Breast epithelium (tissue), 4 donors: ENCODE results near the gene SRF. TPM values are rescaled to one million over a fixed set of nuclear protein-coding genes. Genes with fewer than 3 reads are reported as not detected.

ENCODE experiments used
- DNase-seq, 2 donors: peaks; one replicate each; pipeline ENCODE4 v3.0.0-alpha.2; 2019; ENCODE audit warnings: low spot score in 2 of 2
- H3K27ac ChIP-seq, 2 donors: fragments of 200-600 bp; sonication (generic) in 1 of 2; one replicate each; pipeline ENCODE4 v1.5.1; 2016 to 2019; ENCODE audit warnings: mild to moderate bottlenecking in 1 of 2
- H3K27me3 ChIP-seq, 2 donors: fragments of 200-600 bp; sonication (generic) in 1 of 2; one replicate each; pipeline versions ENCODE4 v1.5.1 to v1.6.0; 2017 to 2019; ENCODE audit warnings: control low read depth in 1 of 2, mild to moderate bottlenecking in 1 of 2
- H3K36me3 ChIP-seq: fragments of 200-600 bp; one replicate; pipeline ENCODE4 v1.5.1; 2019
- H3K4me1 ChIP-seq, 2 donors: fragments of 200-600 bp; sonication (generic); one replicate each; pipeline ENCODE4 v1.5.1; 2016 to 2019; ENCODE audit warnings: control low read depth in 1 of 2
- H3K4me3 ChIP-seq, 3 donors: fragments of 200-600 bp; sonication (generic); 1 replicate in 2 of 3; 2 replicates in 1 of 3; pipeline ENCODE4 v1.5.1; 2016 to 2019; ENCODE audit warnings: mild to moderate bottlenecking in 3 of 3, moderate library complexity in 2 of 3
- H3K9me3 ChIP-seq, 2 donors: fragments of 200-600 bp; sonication (generic) in 1 of 2; one replicate each; pipeline ENCODE4 v1.5.1; 2016 to 2019; ENCODE audit warnings: control low read depth in 1 of 2
- POLR2A ChIP-seq: fragments of 450-650 bp; IDR thresholded peaks from one replicate; pipeline ENCODE4 v1.6.1; 2016; ENCODE audit warnings: antibody characterized with exemption, mild to moderate bottlenecking, moderate library complexity
- POLR2AphosphoS5 ChIP-seq, 3 donors: sonication (generic); formaldehyde crosslinking; IDR thresholded peaks; one replicate each; pipeline ENCODE4 v1.6.1; 2017; ENCODE audit warnings: antibody characterized with exemption in 3 of 3
- intact Hi-C: fragments of 100-400 bp; cut with DNase I; formaldehyde crosslinking; loops from one replicate; pipeline ENCODE4 v1.15.1; 2023; ENCODE audit warnings: low total_unique reads
- total RNA-seq, 3 donors: library from RNA; depleted of rRNA; stranded (reverse); fragments of >200 nt; gene quantifications; one replicate each; pipeline ENCODE4 v1.1.0, GENCODE V29; 2016
- TF ChIP-seq, protein P1 (sequence below), 3 donors: fragments of 450-650 bp; IDR thresholded peaks; one replicate each; pipeline ENCODE4 v1.5.1; 2016 to 2017; ENCODE audit warnings: antibody characterized with exemption in 3 of 3, mild to moderate bottlenecking in 3 of 3, moderate library complexity in 3 of 3

Gene SRF
- total RNA-seq, 3 donors from 2014 or later: 18.1 to 32.1 (median 28.5) TPM

DNA sequence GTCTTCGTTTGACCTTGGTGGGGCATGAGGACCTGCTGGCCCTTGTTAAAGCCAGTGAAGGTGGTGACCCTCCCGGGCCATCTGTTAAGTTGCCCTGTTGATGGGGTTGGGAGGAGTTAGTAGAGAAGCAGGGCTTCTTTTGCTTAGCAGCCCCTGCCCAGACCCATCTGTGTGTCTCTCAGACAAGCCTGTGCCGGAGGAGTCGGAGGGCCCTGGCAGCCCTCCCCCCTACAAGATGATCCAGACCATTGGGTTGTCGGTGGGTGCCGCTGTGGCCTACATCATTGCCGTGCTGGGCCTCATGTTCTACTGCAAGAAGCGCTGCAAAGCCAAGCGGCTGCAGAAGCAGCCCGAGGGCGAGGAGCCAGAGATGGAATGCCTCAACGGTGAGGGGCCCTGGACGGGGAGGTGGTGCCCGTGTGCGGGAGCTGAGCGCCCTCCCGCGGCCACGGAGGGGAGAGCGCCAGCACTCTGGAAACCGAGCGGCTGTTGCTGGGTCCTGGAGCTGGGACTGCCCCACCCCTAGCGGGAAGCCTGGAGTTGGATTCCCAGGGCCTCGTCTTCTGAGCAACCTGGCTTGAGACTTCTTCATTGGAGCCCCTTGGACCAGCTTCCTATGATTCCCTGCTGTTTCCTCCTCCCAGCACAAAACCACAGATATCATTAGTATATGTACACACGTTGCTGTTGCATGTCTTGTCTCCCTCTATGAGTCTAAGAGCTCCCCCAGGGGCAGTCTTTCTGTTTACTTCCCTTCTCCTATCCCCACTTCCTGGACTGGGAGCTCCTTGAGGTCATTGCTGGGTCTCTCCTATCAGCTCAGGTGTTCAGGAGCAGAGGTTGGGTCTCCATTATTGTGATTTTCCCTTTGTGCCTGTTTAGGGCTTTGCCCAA, 27.6 kb upstream of the SRF start:
- Histone ChIP-seq H3K27ac (peak overlapping the region; percentile 21 to 36), H3K4me1 (peaks cover 3 to 4% of the 10 kb centered on the region in 2 donors), H3K4me3 (peak overlapping the region in 1 of 3 donors; percentile 3), H3K27me3 (no peaks in the 10 kb centered on the region), H3K36me3 (peaks cover 4% of the 10 kb centered on the region), H3K9me3 (no peaks in the 10 kb centered on the region)
- peak; percentile 83 to 89 for DNase-seq
- TF ChIP-seq POLR2A (no peak), POLR2AphosphoS5 (IDR thresholded peaks at IDR 0.05) (peak; percentile 30 to 76 (median 65))
- TF ChIP-seq, protein P1, sequence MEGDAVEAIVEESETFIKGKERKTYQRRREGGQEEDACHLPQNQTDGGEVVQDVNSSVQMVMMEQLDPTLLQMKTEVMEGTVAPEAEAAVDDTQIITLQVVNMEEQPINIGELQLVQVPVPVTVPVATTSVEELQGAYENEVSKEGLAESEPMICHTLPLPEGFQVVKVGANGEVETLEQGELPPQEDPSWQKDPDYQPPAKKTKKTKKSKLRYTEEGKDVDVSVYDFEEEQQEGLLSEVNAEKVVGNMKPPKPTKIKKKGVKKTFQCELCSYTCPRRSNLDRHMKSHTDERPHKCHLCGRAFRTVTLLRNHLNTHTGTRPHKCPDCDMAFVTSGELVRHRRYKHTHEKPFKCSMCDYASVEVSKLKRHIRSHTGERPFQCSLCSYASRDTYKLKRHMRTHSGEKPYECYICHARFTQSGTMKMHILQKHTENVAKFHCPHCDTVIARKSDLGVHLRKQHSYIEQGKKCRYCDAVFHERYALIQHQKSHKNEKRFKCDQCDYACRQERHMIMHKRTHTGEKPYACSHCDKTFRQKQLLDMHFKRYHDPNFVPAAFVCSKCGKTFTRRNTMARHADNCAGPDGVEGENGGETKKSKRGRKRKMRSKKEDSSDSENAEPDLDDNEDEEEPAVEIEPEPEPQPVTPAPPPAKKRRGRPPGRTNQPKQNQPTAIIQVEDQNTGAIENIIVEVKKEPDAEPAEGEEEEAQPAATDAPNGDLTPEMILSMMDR (IDR thresholded peaks at IDR 0.05): peak; percentile 78 to 97 (median 96)
- intact Hi-C loops: loop anchor here (10.0 kb wide), 1 partner anchor 239 kb away; no protein-coding TSS in a partner anchor

DNA sequence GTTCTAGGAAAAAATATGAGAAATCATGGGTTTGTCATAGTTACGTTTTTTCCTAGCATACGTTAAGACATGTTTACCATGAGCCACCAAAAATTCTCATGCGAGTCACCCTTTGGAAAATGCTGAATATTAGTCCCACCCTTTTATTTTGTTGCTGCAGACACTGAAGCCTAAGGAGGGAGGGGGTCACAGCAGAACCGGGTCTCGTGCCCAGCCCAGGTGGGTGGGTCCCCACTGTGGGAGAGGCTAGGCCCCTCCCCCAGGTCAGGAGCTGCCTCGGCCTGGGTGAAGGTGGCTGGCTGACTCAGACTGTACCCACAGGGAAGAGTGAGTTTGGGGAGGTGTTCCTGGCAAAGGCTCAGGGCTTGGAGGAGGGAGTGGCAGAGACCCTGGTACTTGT, 26.2 kb upstream of the SRF start:
- Histone ChIP-seq H3K4me3 (no peak overlapping the region), H3K9me3 (no peaks in the 10 kb centered on the region), H3K4me1 (peaks cover 3 to 4% of the 10 kb centered on the region in 2 donors), H3K27ac (no peak overlapping the region), H3K36me3 (peaks cover 4% of the 10 kb centered on the region), H3K27me3 (no peaks in the 10 kb centered on the region)
- intact Hi-C loops: loop anchor here (10.0 kb wide), 1 partner anchor 240 kb away; no protein-coding TSS in a partner anchor
- no peak for DNase-seq
- TF ChIP-seq POLR2AphosphoS5 (IDR thresholded peaks at IDR 0.05) (no peak), POLR2A (no peak)
- TF ChIP-seq, protein P1 (IDR thresholded peaks at IDR 0.05): no peak

DNA sequence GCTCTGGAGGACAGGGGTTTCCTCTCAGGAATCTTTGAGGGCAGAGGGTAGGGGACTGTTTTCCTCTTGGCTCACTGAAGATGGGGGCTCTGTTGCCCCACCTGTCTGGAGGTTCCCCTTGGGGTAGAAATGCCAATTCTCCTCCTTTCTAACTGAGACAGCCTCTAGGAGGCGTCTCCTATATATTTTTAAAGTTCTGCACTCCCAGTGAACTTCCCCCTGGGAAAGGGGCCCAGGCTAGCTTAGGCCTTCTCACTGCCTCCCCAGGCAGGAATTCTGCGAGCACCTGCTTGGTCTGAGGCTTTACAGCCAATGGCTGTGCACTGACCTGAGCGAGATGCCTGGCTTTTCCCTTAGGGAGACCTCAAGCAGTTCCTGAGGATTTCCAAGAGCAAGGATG, 24.8 kb upstream of the SRF start:
- DNase-seq: no peak
- Histone ChIP-seq H3K36me3 (peaks cover 4% of the 10 kb centered on the region), H3K4me3 (no peak overlapping the region), H3K9me3 (no peaks in the 10 kb centered on the region), H3K4me1 (peaks cover 3 to 4% of the 10 kb centered on the region in 2 donors), H3K27me3 (no peaks in the 10 kb centered on the region), H3K27ac (no peak overlapping the region)
- TF ChIP-seq POLR2A: no peak
- no peak for TF ChIP-seq POLR2AphosphoS5 (IDR thresholded peaks at IDR 0.05)
- TF ChIP-seq, protein P1 (IDR thresholded peaks at IDR 0.05): no peak
- intact Hi-C loops: loop anchor here (10.0 kb wide), 1 partner anchor 241 kb away; no protein-coding TSS in a partner anchor

DNA sequence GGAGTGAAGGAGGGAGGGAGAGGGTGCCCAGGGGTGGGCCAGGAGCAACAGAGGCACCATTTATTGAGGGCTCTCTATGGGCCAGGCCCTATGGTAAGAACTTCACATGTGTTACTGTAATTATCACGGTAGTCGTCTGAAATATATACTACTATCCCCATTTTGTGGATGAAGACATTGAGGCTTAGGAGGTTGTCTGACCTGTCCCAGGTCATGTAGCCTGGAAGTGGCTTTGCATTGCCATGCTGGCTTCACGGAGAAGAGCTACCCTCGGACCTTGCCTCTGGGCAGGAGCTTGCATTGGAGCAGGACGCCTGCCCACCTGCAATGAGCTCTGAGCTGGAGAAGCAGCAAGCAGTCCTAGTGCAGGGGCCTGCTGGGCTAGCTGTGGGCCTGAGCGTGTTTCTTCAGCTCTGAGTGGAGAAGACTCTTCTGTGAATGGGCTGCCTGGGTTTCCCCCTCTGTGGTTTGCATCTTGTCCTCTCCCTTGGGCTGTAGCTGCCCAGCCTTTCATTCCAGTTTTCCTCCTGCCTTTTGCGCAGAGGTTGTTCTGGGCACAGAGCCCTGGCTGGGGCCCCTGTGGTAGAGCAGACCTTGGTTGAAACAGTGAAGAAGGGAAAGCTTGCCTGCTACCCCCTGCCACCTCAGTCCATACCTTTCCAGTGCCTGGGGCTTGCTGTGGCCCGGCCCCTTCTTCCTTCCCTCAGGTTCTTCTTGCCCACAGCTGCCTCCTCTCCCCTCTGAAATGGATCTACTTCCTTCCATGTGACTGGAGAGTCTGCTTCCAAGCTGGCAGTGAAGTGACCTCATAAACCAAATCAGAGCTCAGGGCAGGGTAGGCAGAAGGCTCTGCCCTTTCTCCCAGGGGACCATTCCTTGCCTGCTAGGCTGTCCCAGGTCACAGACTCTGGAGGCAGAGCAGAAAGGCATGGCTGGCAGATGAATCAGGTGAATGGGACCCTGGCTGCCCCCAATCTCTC, 24.1 kb upstream of the SRF start:
- H3K27ac ChIP-seq: no peak overlapping the region
- no peak for DNase-seq
- peaks cover 4% of the 10 kb centered on the region for H3K36me3 ChIP-seq
- no peaks in the 10 kb centered on the region for H3K9me3 ChIP-seq
- peaks cover 3 to 4% of the 10 kb centered on the region in 2 donors for H3K4me1 ChIP-seq
- no peak for TF ChIP-seq POLR2AphosphoS5 (IDR thresholded peaks at IDR 0.05)
- TF ChIP-seq, protein P1 (IDR thresholded peaks at IDR 0.05): no peak
- TF ChIP-seq POLR2A: no peak
- no peaks in the 10 kb centered on the region for H3K27me3 ChIP-seq
- intact Hi-C loops: loop anchor here (10.0 kb wide), 1 partner anchor 242 kb away; no protein-coding TSS in a partner anchor
- H3K4me3 ChIP-seq: no peak overlapping the region
